SK-N-SH treated with all-trans-retinoic acid at 6 μM for 48 hours (cell line): Measurements from ENCODE around the gene MAP3K1.

Experiments
- ARNTL ChIP-seq: fragments of 450-650 bp; formaldehyde crosslinking; IDR thresholded peaks from 2 replicates; pipeline ENCODE4 v1.5.0; 2020; ENCODE audit warnings: low read depth, mild to moderate bottlenecking, moderate library complexity, borderline replicate concordance
- ZFP3 ChIP-seq: fragments of 250-450 bp; sonication (Bioruptor Pico); IDR thresholded peaks from 2 replicates; pipeline ENCODE4 v1.5.0; 2020; ENCODE audit warnings: mild to moderate bottlenecking, moderate library complexity
- ZFP30 ChIP-seq: fragments of 450-650 bp; formaldehyde crosslinking; IDR thresholded peaks from 2 replicates; pipeline ENCODE4 v1.5.0; 2022; ENCODE audit warnings: mild to moderate bottlenecking, moderate library complexity
- ZNF70 ChIP-seq: fragments of 450-650 bp; formaldehyde crosslinking; IDR thresholded peaks from 2 replicates; pipeline ENCODE4 v1.5.0; 2020; ENCODE audit warnings: mild to moderate bottlenecking, moderate library complexity
- TF ChIP-seq, protein P1 (sequence below): fragments of 250-450 bp; sonication (Bioruptor Pico); IDR thresholded peaks from 2 replicates; pipeline ENCODE4 v1.8.0; 2020; ENCODE audit warnings: mild to moderate bottlenecking, moderate library complexity, borderline replicate concordance

DNA sequence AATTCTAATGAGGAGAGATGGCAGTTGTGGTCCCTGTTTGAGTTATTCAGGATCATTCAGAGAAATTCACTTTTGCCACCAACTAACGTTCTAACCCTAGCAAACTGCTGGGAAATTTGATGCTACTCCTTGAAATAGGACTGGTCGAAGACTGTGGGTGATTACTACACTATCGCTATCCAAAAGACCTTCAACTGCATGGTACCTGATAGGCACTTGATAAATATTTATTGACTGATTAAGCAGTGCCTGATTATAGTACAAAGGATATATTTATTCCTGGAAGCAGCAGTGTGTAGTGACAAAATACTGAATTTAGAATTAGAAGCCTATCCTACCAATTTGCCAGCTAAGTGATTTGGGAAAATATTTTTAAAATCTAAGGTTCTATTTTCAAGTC, 14.1 kb upstream of the MAP3K1 start:
- TF ChIP-seq ZFP30 (CRISPR knock-in tag): no peak
- no peak for TF ChIP-seq ZNF70 (CRISPR knock-in tag)
- no peak for TF ChIP-seq ARNTL (CRISPR knock-in tag)
- TF ChIP-seq, protein P1, sequence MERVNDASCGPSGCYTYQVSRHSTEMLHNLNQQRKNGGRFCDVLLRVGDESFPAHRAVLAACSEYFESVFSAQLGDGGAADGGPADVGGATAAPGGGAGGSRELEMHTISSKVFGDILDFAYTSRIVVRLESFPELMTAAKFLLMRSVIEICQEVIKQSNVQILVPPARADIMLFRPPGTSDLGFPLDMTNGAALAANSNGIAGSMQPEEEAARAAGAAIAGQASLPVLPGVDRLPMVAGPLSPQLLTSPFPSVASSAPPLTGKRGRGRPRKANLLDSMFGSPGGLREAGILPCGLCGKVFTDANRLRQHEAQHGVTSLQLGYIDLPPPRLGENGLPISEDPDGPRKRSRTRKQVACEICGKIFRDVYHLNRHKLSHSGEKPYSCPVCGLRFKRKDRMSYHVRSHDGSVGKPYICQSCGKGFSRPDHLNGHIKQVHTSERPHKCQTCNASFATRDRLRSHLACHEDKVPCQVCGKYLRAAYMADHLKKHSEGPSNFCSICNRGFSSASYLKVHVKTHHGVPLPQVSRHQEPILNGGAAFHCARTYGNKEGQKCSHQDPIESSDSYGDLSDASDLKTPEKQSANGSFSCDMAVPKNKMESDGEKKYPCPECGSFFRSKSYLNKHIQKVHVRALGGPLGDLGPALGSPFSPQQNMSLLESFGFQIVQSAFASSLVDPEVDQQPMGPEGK (CRISPR knock-in tag): no peak
- no peak for TF ChIP-seq ZFP3 (CRISPR knock-in tag)
